Omental fat pad (tissue), 4 donors: ENCODE measurements around the gene TAF12. TPM values are rescaled to one million over a fixed set of nuclear protein-coding genes. Genes with fewer than 3 reads are reported as not detected.

ENCODE experiments used
- ATAC-seq: fragments of 150-250 bp; one replicate; pipeline ENCODE4 v1.9.1; 2016; ENCODE audit warnings: mild to moderate bottlenecking, moderate library complexity; ENCODE audit not compliant: low FRiP score
- DNase-seq: peaks from one replicate; pipeline ENCODE4 v3.0.0-alpha.2; 2019; ENCODE audit warnings: low spot score
- total RNA-seq, 4 donors: library from RNA; depleted of rRNA; stranded (reverse); fragments of >200 nt; gene quantifications; one replicate each; pipeline ENCODE4 v1.1.0, GENCODE V29; 2016
- TF ChIP-seq, protein P1 (sequence below), 3 donors: fragments of 450-650 bp; IDR thresholded peaks; one replicate each; pipeline ENCODE4 v1.5.1; 2016 to 2017; ENCODE audit warnings: antibody characterized with exemption in 3 of 3, mild to moderate bottlenecking in 3 of 3, moderate library complexity in 2 of 3

TAF12 gene
- total RNA-seq, 4 donors from 2014 or later: 15.0 to 22.5 (median 19.6) TPM

DNA sequence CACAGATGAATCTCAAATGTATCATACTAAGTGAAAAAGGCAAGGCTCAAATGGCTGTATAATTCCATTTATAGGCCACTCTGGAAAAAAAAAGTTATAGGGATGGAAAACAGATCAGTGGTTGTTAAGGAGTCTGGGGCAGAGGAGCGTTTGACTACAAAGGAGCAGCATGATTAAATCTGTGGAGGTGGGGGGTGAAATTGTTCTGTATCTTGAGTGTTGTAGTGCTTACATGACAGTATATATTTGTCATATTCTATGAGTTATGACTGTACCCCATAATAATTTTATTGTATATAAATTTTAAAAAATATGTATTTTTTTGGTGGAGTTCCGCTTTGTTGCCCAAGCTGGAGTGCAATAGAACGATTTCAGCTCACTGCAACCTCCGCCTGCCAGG is 10.3 kb downstream of the TAF12 start:
- no peak for ATAC-seq
- DNase-seq: no peak
- TF ChIP-seq, protein P1, sequence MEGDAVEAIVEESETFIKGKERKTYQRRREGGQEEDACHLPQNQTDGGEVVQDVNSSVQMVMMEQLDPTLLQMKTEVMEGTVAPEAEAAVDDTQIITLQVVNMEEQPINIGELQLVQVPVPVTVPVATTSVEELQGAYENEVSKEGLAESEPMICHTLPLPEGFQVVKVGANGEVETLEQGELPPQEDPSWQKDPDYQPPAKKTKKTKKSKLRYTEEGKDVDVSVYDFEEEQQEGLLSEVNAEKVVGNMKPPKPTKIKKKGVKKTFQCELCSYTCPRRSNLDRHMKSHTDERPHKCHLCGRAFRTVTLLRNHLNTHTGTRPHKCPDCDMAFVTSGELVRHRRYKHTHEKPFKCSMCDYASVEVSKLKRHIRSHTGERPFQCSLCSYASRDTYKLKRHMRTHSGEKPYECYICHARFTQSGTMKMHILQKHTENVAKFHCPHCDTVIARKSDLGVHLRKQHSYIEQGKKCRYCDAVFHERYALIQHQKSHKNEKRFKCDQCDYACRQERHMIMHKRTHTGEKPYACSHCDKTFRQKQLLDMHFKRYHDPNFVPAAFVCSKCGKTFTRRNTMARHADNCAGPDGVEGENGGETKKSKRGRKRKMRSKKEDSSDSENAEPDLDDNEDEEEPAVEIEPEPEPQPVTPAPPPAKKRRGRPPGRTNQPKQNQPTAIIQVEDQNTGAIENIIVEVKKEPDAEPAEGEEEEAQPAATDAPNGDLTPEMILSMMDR (IDR thresholded peaks at IDR 0.05): no peak

DNA sequence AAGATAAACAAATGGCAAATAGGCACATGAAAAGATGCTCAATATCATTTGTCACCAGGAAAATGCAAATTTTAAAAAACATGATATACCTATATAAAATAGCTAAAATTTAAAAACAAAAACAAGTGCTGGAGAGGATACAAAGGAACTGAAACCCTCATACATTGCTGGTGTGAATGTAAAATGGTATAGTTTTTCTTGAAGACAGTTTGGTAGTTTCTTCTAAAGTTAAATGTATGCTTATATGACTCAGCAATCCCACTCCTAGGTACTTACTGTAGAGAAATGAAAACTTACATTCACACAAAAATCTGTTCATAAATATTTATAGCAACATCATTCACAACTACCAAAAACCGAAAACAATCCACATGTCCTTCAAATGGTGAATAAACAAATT is 11.2 kb downstream of the TAF12 start:
- TF ChIP-seq, protein P1 (IDR thresholded peaks at IDR 0.05): no peak
- DNase-seq (no peak), ATAC-seq (no peak)

- DNase-seq: no peak
- TF ChIP-seq, protein P1 (IDR thresholded peaks at IDR 0.05): no peak
- ATAC-seq: no peak
Observed at GRCh38 chr1:28613175-28613574, 29.7 kb downstream of the TAF12 start.

DNA sequence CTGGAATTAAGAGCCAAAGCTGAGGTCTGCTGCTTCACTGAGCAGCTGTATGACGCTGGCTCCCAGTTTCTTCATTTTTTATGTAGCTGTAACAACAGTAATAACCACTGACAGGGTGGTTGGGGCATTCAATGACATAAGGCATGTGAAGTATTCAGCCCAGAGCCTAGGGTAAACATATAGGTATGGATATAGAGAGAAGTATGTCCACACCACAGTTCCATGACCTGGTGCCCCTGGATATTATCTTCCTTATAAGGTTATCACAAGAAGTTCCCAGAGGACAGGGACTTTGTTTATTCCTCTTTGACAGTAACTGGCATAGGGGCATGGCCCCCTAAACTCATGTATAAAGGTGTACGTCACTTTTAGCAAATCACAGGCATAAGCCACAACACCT is 36.1 kb downstream of the TAF12 start:
- TF ChIP-seq, protein P1 (IDR thresholded peaks at IDR 0.05): no peak
- DNase-seq (no peak), ATAC-seq (no peak)

GRCh38 chr1:28604962-28605361 is 37.9 kb downstream of the TAF12 start:
- ATAC-seq: no peak
- DNase-seq: no peak
- TF ChIP-seq, protein P1 (IDR thresholded peaks at IDR 0.05): no peak

GRCh38 chr1:28604411-28604810 is 38.5 kb downstream of the TAF12 start:
- no peak for ATAC-seq
- no peak for DNase-seq

More at GRCh38 chr1:28604411-28604810, 38.5 kb downstream of the TAF12 start:
- TF ChIP-seq, protein P1 (IDR thresholded peaks at IDR 0.05): no peak
